Keratinocyte (primary cell): Measurements from ENCODE around the gene CXCL13. TPM values are rescaled to one million over a fixed set of nuclear protein-coding genes. Genes with fewer than 3 reads are reported as not detected.

Source experiments
- DNase-seq: peaks from one replicate; pipeline ENCODE4 v3.0.0-alpha.2; 2011; ENCODE audit warnings: low read depth, missing footprints, low spot score
- FAIRE-seq: peaks from 2 replicates; lab custom pipeline; 2011; peaks lifted over from hg19 to GRCh38; lab: Jason Lieb, UNC
- H2AFZ ChIP-seq: 2 replicates; pipeline ENCODE4 v1.6.0; 2012; ENCODE audit warnings: low read length, control low read depth, inconsistent platforms; ENCODE audit not compliant: control insufficient read depth
- H3K27ac ChIP-seq: 2 replicates; pipeline ENCODE4 v1.5.1; 2011; ENCODE audit warnings: low read length; ENCODE audit not compliant: control insufficient read depth, insufficient read depth
- H3K27me3 ChIP-seq: 3 replicates; pipeline ENCODE4 v1.6.0; 2011; ENCODE audit warnings: low read length; ENCODE audit not compliant: control insufficient read depth, insufficient read depth; ENCODE audit errors: extremely low read depth
- H3K36me3 ChIP-seq, 2 experiments: 2 replicates in 1 of 2; 3 replicates in 1 of 2; pipeline ENCODE4 v1.5.1; 2011; ENCODE audit warnings: low read length in 2 of 2, mild to moderate bottlenecking in 1 of 2; ENCODE audit not compliant: control insufficient read depth in 2 of 2, insufficient read depth in 2 of 2; ENCODE audit errors: extremely low read depth in 1 of 2
- H3K4me1 ChIP-seq: 3 replicates; pipeline ENCODE4 v1.5.1; 2011; ENCODE audit warnings: low read length; ENCODE audit not compliant: control insufficient read depth, insufficient read depth; ENCODE audit errors: extremely low read depth
- H3K4me2 ChIP-seq: 3 replicates; pipeline ENCODE4 v1.6.0; 2011; ENCODE audit warnings: low read depth, low read length; ENCODE audit not compliant: control insufficient read depth, insufficient read depth; ENCODE audit errors: extremely low read depth
- H3K4me3 ChIP-seq, 3 experiments: fragments of 200-600 bp in 1 of 3; sonication (generic) in 1 of 3; 2 replicates in 2 of 3; 3 replicates in 1 of 3; pipeline ENCODE4 v1.5.1; 2011 to 2016; ENCODE audit warnings: low read length in 3 of 3, mild to moderate bottlenecking in 3 of 3, control low read depth in 2 of 3, inconsistent platforms in 1 of 3, low read depth in 1 of 3, mixed read lengths in 1 of 3, mixed run types in 1 of 3, moderate library complexity in 1 of 3; ENCODE audit not compliant: control insufficient read depth in 2 of 3, insufficient read depth in 2 of 3; ENCODE audit errors: extremely low read depth in 1 of 3
- H3K79me2 ChIP-seq: 2 replicates; pipeline ENCODE4 v1.6.0; 2012; ENCODE audit warnings: low read length; ENCODE audit not compliant: control insufficient read depth, insufficient read depth
- H3K9ac ChIP-seq: 3 replicates; pipeline ENCODE4 v1.6.0; 2011; ENCODE audit warnings: low read length; ENCODE audit not compliant: control insufficient read depth, insufficient read depth; ENCODE audit errors: extremely low read depth
- H3K9me1 ChIP-seq: 3 replicates; pipeline ENCODE4 v1.6.0; 2011; ENCODE audit warnings: low read length; ENCODE audit not compliant: control insufficient read depth, insufficient read depth; ENCODE audit errors: extremely low read depth
- H3K9me3 ChIP-seq: 2 replicates; pipeline ENCODE4 v1.5.1; 2012; ENCODE audit warnings: low read depth, low read length; ENCODE audit not compliant: control insufficient read depth
- H4K20me1 ChIP-seq: 3 replicates; pipeline ENCODE4 v1.6.0; 2011; ENCODE audit warnings: low read length; ENCODE audit not compliant: control insufficient read depth, insufficient read depth; ENCODE audit errors: extremely low read depth
- EZH2 ChIP-seq: IDR thresholded peaks from one replicate; pipeline ENCODE4 v1.6.1; 2012; ENCODE audit warnings: inconsistent platforms, mild to moderate bottlenecking, low read length, moderate library complexity
- dilution Hi-C: fragments of 300-500 bp; cut with MboI; formaldehyde crosslinking; loops from one replicate; pipeline ENCODE4 v1.7.0; 2020; ENCODE audit warnings: low sequenced_read_pairs; ENCODE audit not compliant: extremely low pct_ligation_motif_present
- polyA plus RNA-seq, 5 experiments: library from polyadenylated mRNA; depleted of rRNA in 3 of 5; stranded (reverse) in 3 of 5; stranded (forward) in 1 of 5; unstranded in 1 of 5; fragments of >200 nt; gene quantifications; 1 replicate in 1 of 5; 2 replicates in 3 of 5; 3 replicates in 1 of 5; pipeline versions ENCODE4 v1.2.1 to v1.2.3, GENCODE V29; 2011 to 2012; ENCODE audit warnings: missing spikeins in 2 of 5, low read depth in 1 of 5, low replicate concordance in 1 of 5
- TF ChIP-seq, protein P1 (sequence below), 3 experiments: IDR thresholded peaks in 1 of 3; conservative IDR thresholded peaks in 1 of 3; optimal IDR thresholded peaks in 1 of 3; 2 replicates in 2 of 3; 3 replicates in 1 of 3; pipeline versions ENCODE3 to v1.5.1; 2011; ENCODE audit warnings: low read length in 3 of 3, mild to moderate bottlenecking in 3 of 3, moderate library complexity in 2 of 3, control low read depth in 1 of 3, inconsistent platforms in 1 of 3; ENCODE audit not compliant: insufficient read depth in 2 of 3; ENCODE audit errors: extremely low read depth in 1 of 3

CXCL13 gene
- polyA plus RNA-seq, 1 donor (not counting 4 experiments of a cell fraction or from before 2014, with no cell fraction given): not detected

GRCh38 chr4:77635246-77635645, 29.6 kb downstream of the CXCL13 start:
- H3K27ac ChIP-seq: no peak overlapping the region
- FAIRE-seq: no peak

DNA sequence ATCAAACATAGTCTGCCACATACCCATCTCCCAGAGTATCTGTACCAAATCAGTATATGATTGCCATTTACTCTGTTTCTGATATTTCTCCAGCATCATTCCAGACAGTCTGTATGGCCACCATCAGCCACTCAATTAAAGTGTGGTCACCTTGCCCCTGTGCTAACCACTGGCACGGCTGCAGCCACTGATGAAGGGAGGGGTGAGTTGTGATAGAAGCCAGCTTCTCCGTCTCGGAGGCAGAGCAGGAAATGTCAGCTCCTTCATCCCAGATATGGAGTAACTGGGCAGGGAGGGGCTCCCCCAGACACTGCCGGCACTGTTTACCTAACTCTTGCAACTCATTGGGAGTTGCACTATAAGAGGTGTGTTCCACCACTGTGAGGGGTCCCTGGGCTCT, 30.3 kb downstream of the CXCL13 start:
- Histone ChIP-seq H3K9me1 (no peaks in the 10 kb centered on the region), H3K36me3 (no peaks in the 10 kb centered on the region), H2AFZ (no peak overlapping the region), H3K79me2 (no peaks in the 10 kb centered on the region), H3K27me3 (no peaks in the 10 kb centered on the region), H3K27ac (no peak overlapping the region), H3K4me2 (no peak overlapping the region), H4K20me1 (no peaks in the 10 kb centered on the region), H3K4me1 (peaks cover 15% of the 10 kb centered on the region), H3K9me3 (no peaks in the 10 kb centered on the region), H3K9ac (no peak overlapping the region), H3K4me3 (no peak overlapping the region)
- no peak for DNase-seq
- TF ChIP-seq, protein P1, sequence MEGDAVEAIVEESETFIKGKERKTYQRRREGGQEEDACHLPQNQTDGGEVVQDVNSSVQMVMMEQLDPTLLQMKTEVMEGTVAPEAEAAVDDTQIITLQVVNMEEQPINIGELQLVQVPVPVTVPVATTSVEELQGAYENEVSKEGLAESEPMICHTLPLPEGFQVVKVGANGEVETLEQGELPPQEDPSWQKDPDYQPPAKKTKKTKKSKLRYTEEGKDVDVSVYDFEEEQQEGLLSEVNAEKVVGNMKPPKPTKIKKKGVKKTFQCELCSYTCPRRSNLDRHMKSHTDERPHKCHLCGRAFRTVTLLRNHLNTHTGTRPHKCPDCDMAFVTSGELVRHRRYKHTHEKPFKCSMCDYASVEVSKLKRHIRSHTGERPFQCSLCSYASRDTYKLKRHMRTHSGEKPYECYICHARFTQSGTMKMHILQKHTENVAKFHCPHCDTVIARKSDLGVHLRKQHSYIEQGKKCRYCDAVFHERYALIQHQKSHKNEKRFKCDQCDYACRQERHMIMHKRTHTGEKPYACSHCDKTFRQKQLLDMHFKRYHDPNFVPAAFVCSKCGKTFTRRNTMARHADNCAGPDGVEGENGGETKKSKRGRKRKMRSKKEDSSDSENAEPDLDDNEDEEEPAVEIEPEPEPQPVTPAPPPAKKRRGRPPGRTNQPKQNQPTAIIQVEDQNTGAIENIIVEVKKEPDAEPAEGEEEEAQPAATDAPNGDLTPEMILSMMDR (optimal IDR thresholded peaks at IDR 0.05 in 1 of 3, IDR thresholded peaks at IDR 0.05 in 1 of 3, conservative IDR thresholded peaks at IDR 0.05 in 1 of 3; ENCODE audit: extremely low read depth in 1 of 3, insufficient read depth in 2 of 3, low read length in 3 of 3): no peak
- no peak for TF ChIP-seq EZH2
- dilution Hi-C loops: no loop called here
- FAIRE-seq: peak; percentile 56

More at GRCh38 chr4:77635246-77635645, 29.6 kb downstream of the CXCL13 start:
- DNase-seq: no peak
- no peaks in the 10 kb centered on the region for H3K27me3 ChIP-seq
- no peaks in the 10 kb centered on the region for H3K9me3 ChIP-seq
- no peak overlapping the region for H2AFZ ChIP-seq
- no peak overlapping the region for H3K9ac ChIP-seq
- no peaks in the 10 kb centered on the region for H3K9me1 ChIP-seq
- no peaks in the 10 kb centered on the region for H3K36me3 ChIP-seq
- H3K79me2 ChIP-seq: no peaks in the 10 kb centered on the region
- TF ChIP-seq, protein P1 (optimal IDR thresholded peaks at IDR 0.05 in 1 of 3, IDR thresholded peaks at IDR 0.05 in 1 of 3, conservative IDR thresholded peaks at IDR 0.05 in 1 of 3; ENCODE audit: extremely low read depth in 1 of 3, insufficient read depth in 2 of 3, low read length in 3 of 3): no peak
- TF ChIP-seq EZH2: no peak
- dilution Hi-C loops: no loop called here
- no peak overlapping the region for H3K4me2 ChIP-seq
- H3K4me3 ChIP-seq: no peak overlapping the region
- H4K20me1 ChIP-seq: no peaks in the 10 kb centered on the region
- H3K4me1 ChIP-seq: peaks cover 15% of the 10 kb centered on the region
